Choroid plexus epithelial cell (primary cell): ENCODE measurements around the gene AMT.
"Not testable (repeated sequence)": the region's sequence is repeated elsewhere in the genome, so short reads cannot be mapped to it uniquely, and the experiment has no call there.

ENCODE experiments used
- DNase-seq: peaks from one replicate; pipeline ENCODE4 v3.0.0-alpha.2; 2010; ENCODE audit warnings: low read depth
- H3K4me3 ChIP-seq: 2 replicates; pipeline ENCODE4 v1.5.1; 2011; ENCODE audit warnings: low read depth, mild to moderate bottlenecking, control low read depth, low read length, moderate library complexity
- TF ChIP-seq, protein P1 (sequence below): conservative IDR thresholded peaks from 2 replicates; pipeline ENCODE4 v1.5.1; 2011; ENCODE audit warnings: low read depth, mild to moderate bottlenecking, control low read depth, inconsistent platforms, low read length, moderate library complexity

AMT gene

DNA sequence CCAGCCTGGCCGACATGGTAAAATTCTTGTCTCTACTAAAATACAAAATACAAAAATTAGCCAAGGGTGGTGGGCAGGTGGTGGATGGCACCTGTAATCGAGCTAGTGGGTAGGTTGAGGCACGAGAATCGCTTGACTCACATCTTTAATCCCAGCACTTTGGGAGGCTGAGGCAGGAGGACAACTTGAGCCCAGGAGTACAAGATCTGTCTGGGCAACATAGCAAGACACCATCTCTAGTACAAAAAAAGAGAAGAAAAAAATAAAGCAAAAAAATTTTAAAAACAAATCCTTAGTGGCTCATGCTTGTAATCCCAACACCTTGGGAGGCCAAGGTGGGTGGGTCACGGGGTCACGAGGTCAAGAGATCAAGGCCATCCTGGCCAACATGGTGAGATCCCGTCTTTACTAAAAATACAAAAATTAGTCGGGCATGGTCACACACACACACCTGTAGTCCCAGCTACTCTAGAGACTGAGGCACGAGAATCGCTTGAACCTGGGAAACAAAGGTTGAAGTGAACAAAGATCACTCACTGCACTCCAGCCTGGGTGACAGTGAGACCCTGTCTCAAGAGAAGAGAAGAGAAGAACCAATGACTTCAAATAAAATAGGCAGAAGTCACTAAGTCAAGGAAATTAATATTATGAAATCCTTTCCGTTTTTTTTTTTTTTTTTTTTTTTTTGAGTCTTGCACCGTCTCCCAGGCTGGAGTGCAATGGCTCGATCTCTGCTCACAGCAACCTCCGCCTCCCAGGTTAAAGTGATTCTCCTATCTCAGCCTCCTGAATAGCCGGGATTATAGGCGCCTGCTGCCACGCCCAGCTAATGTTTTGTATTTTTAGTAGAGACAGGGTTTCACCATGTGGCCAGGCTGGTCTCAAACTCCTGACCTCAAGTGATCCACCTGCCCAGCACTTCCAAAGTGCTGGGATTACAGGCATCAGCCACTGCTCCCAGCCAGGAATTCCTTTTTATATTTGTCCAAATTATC, 15.4 kb downstream of the AMT start:
- H3K4me3 ChIP-seq, result no peak overlapping the region
- TF ChIP-seq, protein P1, sequence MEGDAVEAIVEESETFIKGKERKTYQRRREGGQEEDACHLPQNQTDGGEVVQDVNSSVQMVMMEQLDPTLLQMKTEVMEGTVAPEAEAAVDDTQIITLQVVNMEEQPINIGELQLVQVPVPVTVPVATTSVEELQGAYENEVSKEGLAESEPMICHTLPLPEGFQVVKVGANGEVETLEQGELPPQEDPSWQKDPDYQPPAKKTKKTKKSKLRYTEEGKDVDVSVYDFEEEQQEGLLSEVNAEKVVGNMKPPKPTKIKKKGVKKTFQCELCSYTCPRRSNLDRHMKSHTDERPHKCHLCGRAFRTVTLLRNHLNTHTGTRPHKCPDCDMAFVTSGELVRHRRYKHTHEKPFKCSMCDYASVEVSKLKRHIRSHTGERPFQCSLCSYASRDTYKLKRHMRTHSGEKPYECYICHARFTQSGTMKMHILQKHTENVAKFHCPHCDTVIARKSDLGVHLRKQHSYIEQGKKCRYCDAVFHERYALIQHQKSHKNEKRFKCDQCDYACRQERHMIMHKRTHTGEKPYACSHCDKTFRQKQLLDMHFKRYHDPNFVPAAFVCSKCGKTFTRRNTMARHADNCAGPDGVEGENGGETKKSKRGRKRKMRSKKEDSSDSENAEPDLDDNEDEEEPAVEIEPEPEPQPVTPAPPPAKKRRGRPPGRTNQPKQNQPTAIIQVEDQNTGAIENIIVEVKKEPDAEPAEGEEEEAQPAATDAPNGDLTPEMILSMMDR, result no peak
- no peak for DNase-seq

DNA sequence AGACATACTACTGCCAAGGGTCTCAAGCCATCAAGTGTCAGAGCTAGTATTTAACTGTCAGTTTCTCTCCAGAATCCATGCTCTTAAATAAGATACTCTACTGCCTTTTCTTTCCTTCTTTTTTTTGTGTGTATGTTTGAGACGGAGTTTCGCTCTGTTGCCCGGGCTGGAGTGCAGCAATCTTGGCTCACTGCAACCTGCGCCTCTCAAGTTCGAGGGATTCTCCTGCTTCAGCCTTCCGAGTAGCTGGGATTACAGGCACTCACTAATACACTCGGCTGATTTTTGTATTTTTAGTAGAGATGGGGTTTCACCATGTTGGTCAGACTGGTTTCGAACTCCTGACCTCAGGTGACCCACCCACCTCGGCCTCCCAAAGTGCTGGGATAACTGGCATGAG, 16.7 kb downstream of the AMT start:
- DNase-seq, H3K4me3 ChIP-seq: not testable (repeated sequence)

DNA sequence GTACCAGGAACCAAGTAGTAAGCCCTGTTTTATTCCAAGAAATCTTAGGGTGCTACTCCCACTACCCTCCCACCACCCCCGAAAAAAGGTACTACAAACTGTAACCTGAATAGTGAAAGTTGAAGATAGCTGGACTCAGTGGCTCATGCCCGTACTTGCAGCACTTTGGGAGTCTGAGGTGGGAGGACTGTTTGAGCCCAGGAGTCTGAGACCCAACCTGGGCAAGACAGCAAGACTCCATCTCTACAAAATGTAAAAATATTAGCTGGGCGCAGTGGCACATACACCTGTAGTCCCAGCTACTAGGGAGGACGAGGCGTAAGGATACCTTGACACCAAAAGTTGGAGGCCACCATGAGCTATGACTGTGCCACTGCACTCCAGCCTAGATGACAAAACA, 18.4 kb downstream of the AMT start:
- no peak overlapping the region for H3K4me3 ChIP-seq
- TF ChIP-seq, protein P1, result no peak

DNA sequence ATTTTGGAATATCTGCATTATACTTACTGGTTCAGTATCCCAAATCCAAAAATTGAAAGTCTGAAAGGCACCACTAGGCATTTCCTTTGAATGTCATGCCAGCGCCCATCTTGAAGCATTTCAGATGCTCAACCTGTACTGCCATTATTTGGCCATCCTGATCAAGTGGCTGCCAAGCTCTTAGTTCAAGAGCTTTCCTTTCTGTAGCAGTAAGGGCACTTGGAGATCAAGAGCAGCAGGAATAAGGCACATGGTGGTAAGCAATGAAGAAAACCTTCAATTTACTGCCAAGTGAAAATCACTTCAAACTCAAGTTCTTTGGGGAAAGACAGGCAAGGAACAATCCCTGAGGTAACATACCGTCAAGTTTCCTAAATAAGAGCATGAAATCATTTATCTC, 20.5 kb downstream of the AMT start:
- no peak overlapping the region for H3K4me3 ChIP-seq
- no peak for DNase-seq
- TF ChIP-seq, protein P1, result no peak

More for the DNA sequence above, 18.4 kb downstream of the AMT start:
- no peak for DNase-seq

DNA sequence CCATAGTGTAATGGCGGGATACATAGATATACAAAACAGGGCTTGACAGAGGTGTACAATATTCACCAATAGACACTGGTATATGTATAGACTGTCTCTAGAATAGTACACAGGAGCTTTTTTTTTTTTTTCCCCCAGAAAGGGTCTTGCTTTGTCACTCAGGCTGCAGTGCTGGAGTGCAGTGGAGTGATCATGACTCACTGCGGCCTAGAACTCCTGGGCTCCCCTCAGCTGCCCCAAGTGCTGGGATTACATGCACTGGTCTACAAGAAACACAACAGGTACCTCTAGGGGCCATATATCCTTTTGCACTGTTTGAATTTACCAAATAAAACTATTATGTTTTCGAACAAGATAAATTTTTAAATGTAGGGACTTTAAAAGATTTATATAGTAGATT, 22.8 kb downstream of the AMT start:
- peak; percentile 34 for DNase-seq
- TF ChIP-seq, protein P1, result no peak
- H3K4me3 ChIP-seq, result no peak overlapping the region

DNA sequence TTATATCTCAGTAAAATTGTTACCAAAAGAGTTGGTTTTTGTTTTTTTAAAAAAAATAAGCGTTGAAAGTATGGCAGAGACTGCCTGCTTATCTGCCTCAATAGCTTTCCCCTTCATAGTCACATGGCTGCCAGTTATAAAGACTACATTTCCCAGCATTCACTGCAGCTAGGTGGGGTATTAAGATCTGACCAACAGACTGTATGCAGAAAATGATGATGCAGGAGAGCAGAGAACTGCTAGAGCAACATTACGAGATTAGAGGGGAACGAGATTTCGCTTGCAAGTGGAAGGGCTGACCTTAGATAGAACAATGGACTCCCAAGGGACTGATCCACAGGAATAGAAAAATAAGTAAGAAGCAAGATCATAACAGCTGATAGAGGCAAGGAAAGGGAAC, 24.8 kb downstream of the AMT start:
- H3K4me3 ChIP-seq, result no peak overlapping the region
- TF ChIP-seq, protein P1, result no peak
- peak; percentile 71 for DNase-seq

DNA sequence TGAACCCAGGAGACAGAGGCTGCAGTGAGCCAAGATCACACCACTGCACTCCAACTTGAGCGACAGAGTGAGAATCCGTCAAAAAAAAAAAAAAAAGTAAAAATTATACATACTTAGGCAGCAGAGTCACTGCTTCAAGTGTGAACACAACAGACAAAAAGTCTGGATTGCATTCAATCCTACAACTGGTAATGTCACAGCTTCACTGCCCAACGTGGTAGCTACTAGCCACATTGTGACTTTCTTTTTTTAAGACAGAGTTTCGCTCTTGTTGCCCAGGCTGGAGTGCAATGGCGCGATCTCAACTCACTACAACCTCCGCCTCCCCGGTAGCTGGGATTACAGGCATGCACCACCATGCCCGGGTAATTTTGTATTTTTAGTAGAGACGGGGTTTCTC, 31.0 kb downstream of the AMT start:
- DNase-seq, H3K4me3 ChIP-seq: not testable (repeated sequence)

DNA sequence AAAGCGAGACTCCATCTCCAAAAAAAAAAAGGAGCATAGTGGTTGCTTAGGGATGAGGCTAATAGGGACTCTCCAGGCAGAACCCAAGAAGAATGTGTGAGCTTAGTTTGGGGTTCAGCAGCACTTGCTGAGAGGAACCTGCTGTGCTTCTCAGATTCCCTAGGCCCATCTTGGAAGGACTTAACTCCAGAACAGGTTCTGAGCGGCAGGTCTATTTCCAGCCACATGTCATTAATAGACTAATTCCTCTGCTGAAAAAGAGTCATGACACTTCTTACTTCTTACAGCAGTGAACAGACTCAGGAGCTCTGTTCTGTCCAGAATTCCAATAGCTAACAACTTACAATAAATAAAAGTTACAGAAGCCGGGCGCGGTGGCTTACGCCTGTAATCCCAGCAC, 33.0 kb downstream of the AMT start:
- TF ChIP-seq, protein P1, result no peak
- no peak overlapping the region for H3K4me3 ChIP-seq
- DNase-seq, result no peak
